Right cardiac atrium (tissue), 5 donors: ENCODE data around the gene NIT2. TPM values are rescaled to one million over a fixed set of nuclear protein-coding genes. Genes with fewer than 3 reads are reported as not detected.
"Not testable (repeated sequence)": the region's sequence is repeated elsewhere in the genome, so short reads cannot be mapped to it uniquely, and the experiment has no call there.

Experiments used
- ATAC-seq, 2 donors: fragments of 200-7000 bp; cut with Tn5 transposase; one replicate each; pipeline versions ENCODE4 v1.8.0 to v1.9.1; 2020; ENCODE audit warnings: moderate library complexity in 2 of 2, mild to moderate bottlenecking in 1 of 2
- DNase-seq, 3 donors: peaks; one replicate each; pipeline ENCODE4 v3.0.0-alpha.2; 2020
- H3K27ac ChIP-seq: one replicate; pipeline ENCODE4 v1.5.1; 2013; ENCODE audit warnings: mild to moderate bottlenecking, low read length, control low read depth, moderate library complexity
- H3K27me3 ChIP-seq: one replicate; pipeline ENCODE4 v1.6.1; 2013; ENCODE audit not compliant: control insufficient read depth, insufficient read depth
- H3K4me1 ChIP-seq: one replicate; pipeline ENCODE4 v1.6.1; 2013; ENCODE audit warnings: low read length; ENCODE audit not compliant: control insufficient read depth, insufficient read depth
- H3K4me3 ChIP-seq: one replicate; pipeline ENCODE4 v1.5.1; 2013; ENCODE audit warnings: low read length, control low read depth
- H3K9me3 ChIP-seq: one replicate; pipeline ENCODE4 v1.6.1; 2013; ENCODE audit warnings: low read length; ENCODE audit not compliant: control insufficient read depth
- WGBS: extraction: QIAGEN DNeasy Blood & Tissue Kit; methylation state at CpG from one replicate; pipeline ENCODE4 v1.1.7; 2013; 5-methylcytosine and 5-hydroxymethylcytosine counted together
- intact Hi-C, 4 donors: fragments of 100-400 bp; cut with DNase I; formaldehyde crosslinking; loops; one replicate each; pipeline versions ENCODE4 v1.11.0 to v1.14.0; 2022 to 2023
- polyA plus RNA-seq: library from polyadenylated mRNA; stranded (reverse); fragments of 200-250 nt; gene quantifications from one replicate; pipeline ENCODE4 v1.2.3, GENCODE V29; 2013
- total RNA-seq, 4 donors: library from RNA; stranded (reverse); fragmentation: NEBNext Ultra II Directional; extraction: Animal tissue kit (Norgen Biotek cat#: 25700); gene quantifications; one replicate each; pipeline ENCODE4 v1.2.1, GENCODE V29; 2021
- donor health status: healthy with polysubstance abuse.
- donor health status: DM: no; HTN: yes; CAD: no.
- donor health status: DM: no; HTN: no; CAD: no.
- donor health status: DM: no; HTN: yes; CAD: no; lungs with severe emphysema.
- donor health status: DM: yes; HTN: yes; CAD: no.

The NIT2 gene
- total and polyA plus RNA-seq, 5 donors = 26.9 to 44.3 (median 32.6) TPM

DNA sequence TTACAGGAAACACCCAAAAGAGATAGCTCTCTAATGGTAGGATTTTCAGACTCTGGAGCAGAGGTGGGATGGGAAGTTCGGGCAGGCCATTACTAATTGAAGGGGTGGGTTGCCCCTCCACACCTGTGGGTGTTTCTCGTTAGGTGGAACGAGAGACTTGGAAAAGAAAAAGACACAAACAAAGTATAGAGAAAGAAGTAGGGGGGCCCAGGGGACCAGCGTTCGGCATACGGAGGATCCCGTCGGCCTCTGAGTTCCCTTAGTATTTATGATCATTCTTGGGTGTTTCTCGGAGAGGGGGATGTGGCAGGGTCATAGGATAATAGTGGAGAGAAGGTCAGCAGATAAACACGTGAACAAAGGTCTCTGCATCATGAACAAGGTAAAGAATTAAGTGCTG, 1.7 kb downstream of the NIT2 start:
- not testable (repeated sequence) for ATAC-seq, H3K27ac ChIP-seq, DNase-seq, H3K9me3 ChIP-seq, H3K4me3 ChIP-seq, H3K4me1 ChIP-seq, H3K27me3 ChIP-seq
- intact Hi-C loops = loop anchor here in 1 of 4 donors (10.0 kb wide), 1 partner anchor 249 kb away; no protein-coding TSS in a partner anchor
- WGBS = 90% methylated on average over 10 of the region's 10 CpGs

- ATAC-seq = no peak
- Histone ChIP-seq H3K27ac (no peak overlapping the region), H3K9me3 (no peaks in the 10 kb centered on the region), H3K4me3 (no peak overlapping the region), H3K27me3 (no peaks in the 10 kb centered on the region), H3K4me1 (peaks cover 4% of the 10 kb centered on the region)
- no peak for DNase-seq
- WGBS = 73% methylated on average over 10 of the region's 10 CpGs
- intact Hi-C loops = loop anchor here in 1 of 4 donors (10.0 kb wide), 1 partner anchor 246 kb away; no protein-coding TSS in a partner anchor
These were observed 4.4 kb downstream of the NIT2 start for GRCh38 chr3:100338911-100339310.

DNA sequence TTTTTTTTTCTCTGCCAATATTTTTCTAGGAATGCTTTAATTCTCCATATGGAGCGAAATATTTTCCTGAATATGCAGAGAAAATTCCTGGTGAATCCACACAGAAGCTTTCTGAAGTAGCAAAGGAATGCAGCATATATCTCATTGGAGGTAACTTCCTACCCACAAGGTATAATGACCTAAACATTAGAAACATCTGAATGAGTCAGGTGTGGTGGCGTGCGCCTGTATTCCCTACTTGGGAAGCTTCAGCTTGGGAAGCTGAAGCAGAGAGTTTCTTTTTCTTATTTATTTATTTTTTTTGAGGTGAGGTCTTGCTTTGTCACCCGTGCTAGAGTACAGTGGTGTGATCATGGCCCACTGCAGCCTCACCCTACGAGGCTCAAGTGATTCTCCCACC, 5.2 kb downstream of the NIT2 start:
- ATAC-seq (no peak), DNase-seq (no peak)
- intact Hi-C loops = loop anchor here in 1 of 4 donors (10.0 kb wide), 1 partner anchor 245 kb away; no protein-coding TSS in a partner anchor
- Histone ChIP-seq H3K4me3 (no peak overlapping the region), H3K27me3 (no peaks in the 10 kb centered on the region), H3K9me3 (no peaks in the 10 kb centered on the region), H3K27ac (no peak overlapping the region), H3K4me1 (peaks cover 4% of the 10 kb centered on the region)
- WGBS = 99% methylated on average over 5 of the region's 5 CpGs

GRCh38 chr3:100340527-100340926, 6.0 kb downstream of the NIT2 start:
- 89% methylated on average over 1 of the region's 1 CpG for WGBS
- no peak overlapping the region for H3K27ac ChIP-seq
- H3K4me3 ChIP-seq = no peak overlapping the region
- intact Hi-C loops = no loop called here
- H3K27me3 ChIP-seq = no peaks in the 10 kb centered on the region
- H3K4me1 ChIP-seq = peaks cover 2% of the 10 kb centered on the region
- DNase-seq = no peak
- no peak for ATAC-seq
- no peaks in the 10 kb centered on the region for H3K9me3 ChIP-seq

GRCh38 chr3:100348727-100349126, 14.2 kb downstream of the NIT2 start:
- Histone ChIP-seq H3K9me3 (no peaks in the 10 kb centered on the region), H3K4me3 (no peak overlapping the region), H3K27ac (no peak overlapping the region), H3K4me1 (no peaks in the 10 kb centered on the region), H3K27me3 (no peaks in the 10 kb centered on the region)
- WGBS = 81% methylated on average over 5 of the region's 5 CpGs
- intact Hi-C loops = no loop called here
- DNase-seq (no peak), ATAC-seq (peak in 1 of 2 donors; percentile 32)

GRCh38 chr3:100351770-100352169, 17.2 kb downstream of the NIT2 start:
- H3K9me3 ChIP-seq, H3K4me1 ChIP-seq, H3K4me3 ChIP-seq, H3K27me3 ChIP-seq, intact Hi-C loops, ATAC-seq, DNase-seq, H3K27ac ChIP-seq: not testable (repeated sequence)
- 100% methylated on average over 1 of the region's 2 CpGs for WGBS

- Histone ChIP-seq H3K27ac (no peak overlapping the region), H3K4me1 (no peaks in the 10 kb centered on the region), H3K9me3 (no peaks in the 10 kb centered on the region), H3K4me3 (no peak overlapping the region), H3K27me3 (no peaks in the 10 kb centered on the region)
- ATAC-seq (no peak), DNase-seq (no peak)
- intact Hi-C loops = no loop called here
- WGBS = 94% methylated on average over 10 of the region's 10 CpGs
These were observed 18.0 kb downstream of the NIT2 start for GRCh38 chr3:100352296-100353231.

- 93% methylated on average over 3 of the region's 3 CpGs for WGBS
- H3K4me1 ChIP-seq = no peaks in the 10 kb centered on the region
- H3K9me3 ChIP-seq = no peaks in the 10 kb centered on the region
- no peaks in the 10 kb centered on the region for H3K27me3 ChIP-seq
- intact Hi-C loops = no loop called here
- no peak for ATAC-seq
- H3K4me3 ChIP-seq = no peak overlapping the region
- no peak for DNase-seq
- no peak overlapping the region for H3K27ac ChIP-seq
These were observed 20.3 kb downstream of the NIT2 start for GRCh38 chr3:100354850-100355249.

- Histone ChIP-seq H3K27me3 (no peaks in the 10 kb centered on the region), H3K9me3 (peaks cover 3% of the 10 kb centered on the region), H3K4me3 (no peak overlapping the region), H3K27ac (no peak overlapping the region), H3K4me1 (no peaks in the 10 kb centered on the region)
- intact Hi-C loops = no loop called here
- no peak for DNase-seq
- WGBS = 92% methylated on average over 2 of the region's 2 CpGs
- no peak for ATAC-seq
These were observed 23.9 kb downstream of the NIT2 start for GRCh38 chr3:100358413-100358812.

- Histone ChIP-seq H3K9me3 (peaks cover 3% of the 10 kb centered on the region), H3K4me3 (no peak overlapping the region), H3K27me3 (no peaks in the 10 kb centered on the region), H3K4me1 (no peaks in the 10 kb centered on the region), H3K27ac (no peak overlapping the region)
- DNase-seq = no peak
- intact Hi-C loops = no loop called here
- WGBS = 93% methylated on average over 3 of the region's 3 CpGs
- ATAC-seq = no peak
These were observed 24.5 kb downstream of the NIT2 start for GRCh38 chr3:100359035-100359434.

DNA sequence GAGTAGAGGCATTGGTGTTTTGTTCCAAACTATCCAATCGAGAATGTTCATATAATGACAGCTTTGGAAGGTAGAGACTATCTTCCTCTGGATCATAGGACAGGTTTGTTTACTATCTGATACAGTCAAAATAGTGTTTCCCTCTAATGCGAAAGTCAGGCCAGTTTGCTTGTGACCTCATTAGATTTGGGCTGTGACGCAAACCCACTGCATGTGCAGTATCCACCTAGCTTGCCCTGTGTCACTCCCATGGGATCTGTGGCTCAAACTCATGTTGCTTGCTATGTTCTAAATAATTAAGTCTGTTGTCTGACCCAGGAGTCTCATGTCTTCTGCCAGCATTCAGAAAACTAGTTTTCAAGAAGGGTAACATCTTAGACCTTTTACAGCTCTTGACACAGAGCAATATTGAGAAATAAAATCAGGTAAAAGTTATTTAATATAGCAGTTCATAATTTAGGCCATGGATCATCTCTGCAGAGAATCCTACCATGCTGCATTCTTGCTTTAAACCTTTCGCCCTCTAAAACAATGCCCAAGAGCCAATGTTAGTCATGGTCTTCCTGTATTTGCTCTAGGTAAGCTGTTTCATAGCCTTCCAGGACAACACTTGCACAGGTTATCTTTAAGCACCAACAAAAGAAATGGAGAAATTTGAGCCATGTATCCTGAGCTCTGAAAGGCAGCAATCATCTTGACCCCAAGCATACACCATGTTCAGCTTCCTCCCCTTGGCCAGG, 26.4 kb downstream of the NIT2 start:
- no peak for ATAC-seq
- Histone ChIP-seq H3K4me1 (no peaks in the 10 kb centered on the region), H3K4me3 (no peak overlapping the region), H3K27ac (no peak overlapping the region), H3K27me3 (no peaks in the 10 kb centered on the region), H3K9me3 (peaks cover 3% of the 10 kb centered on the region)
- no peak for DNase-seq
- 94% methylated on average over 4 of the region's 4 CpGs for WGBS
- intact Hi-C loops = no loop called here
